NB4 (cell line): Measurements from ENCODE around the gene JMJD6.

Experiments used
- CTCF ChIP-seq: IDR thresholded peaks from one replicate; pipeline ENCODE4 v1.5.1; 2012; ENCODE audit warnings: low read depth, low read length
- POLR2A ChIP-seq: IDR thresholded peaks from 2 replicates; pipeline ENCODE4 v1.6.1; 2011; ENCODE audit warnings: mild to moderate bottlenecking; ENCODE audit not compliant: insufficient read length; ENCODE audit errors: extremely low read depth

- no peak for TF ChIP-seq CTCF
- TF ChIP-seq POLR2A: no peak
These were observed 14.1 kb upstream of the JMJD6 start for GRCh38 chr17:76740329-76741118.
